GM12878 (cell line): ENCODE data around the gene TRIM23. TPM values are rescaled to one million over a fixed set of nuclear protein-coding genes. Genes with fewer than 3 reads are reported as not detected.

Experiments
- CHD4 ChIP-seq: fragments of 200-600 bp; sonication (generic); IDR thresholded peaks from 2 replicates; pipeline ENCODE4 v1.6.1; 2016; ENCODE audit warnings: mild to moderate bottlenecking
- CREB1 ChIP-seq: IDR thresholded peaks from 2 replicates; pipeline ENCODE4 v1.6.1; 2012; ENCODE audit warnings: low read depth, mild to moderate bottlenecking, inconsistent platforms
- CTCF ChIP-seq, 3 experiments: IDR thresholded peaks in 2 of 3; conservative IDR thresholded peaks in 1 of 3; 2 replicates each; pipeline ENCODE4 v1.5.1; 2011; ENCODE audit warnings: low read depth in 3 of 3, low read length in 3 of 3, mild to moderate bottlenecking in 3 of 3, control low read depth in 2 of 3, moderate library complexity in 2 of 3, inconsistent platforms in 1 of 3, mixed read lengths in 1 of 3; ENCODE audit not compliant: control insufficient read depth in 2 of 3, insufficient read depth in 1 of 3; ENCODE audit errors: extremely low read depth in 1 of 3
- ESRRA ChIP-seq: IDR thresholded peaks from 2 replicates; pipeline ENCODE4 v1.6.1; 2012; ENCODE audit warnings: mild to moderate bottlenecking, low read length, improper control_type of control experiment
- ETV6 ChIP-seq, 2 experiments: fragments of 450-650 bp in 1 of 2; IDR thresholded peaks in 1 of 2; conservative IDR thresholded peaks in 1 of 2; 2 replicates each; pipeline ENCODE4 v1.6.1; 2014; ENCODE audit warnings: antibody characterized with exemption in 1 of 2, borderline replicate concordance in 1 of 2, low read depth in 1 of 2, mild to moderate bottlenecking in 1 of 2, moderate library complexity in 1 of 2
- GATAD2B ChIP-seq: fragments of 450-650 bp; conservative IDR thresholded peaks from 2 replicates; pipeline ENCODE4 v1.6.1; 2017; ENCODE audit warnings: low read depth, mild to moderate bottlenecking, moderate library complexity
- HDAC2 ChIP-seq: fragments of 200-600 bp; sonication (generic); IDR thresholded peaks from 2 replicates; pipeline ENCODE4 v1.6.1; 2017
- HDAC6 ChIP-seq: fragments of 200-600 bp; sonication (generic); IDR thresholded peaks from one replicate; pipeline ENCODE4 v1.8.0; 2017; ENCODE audit warnings: antibody characterized with exemption; ENCODE audit not compliant: unreplicated experiment
- HDGF ChIP-seq: fragments of 450-650 bp; IDR thresholded peaks from 2 replicates; pipeline ENCODE4 v1.6.1; 2016; ENCODE audit warnings: antibody characterized with exemption
- JUND ChIP-seq: IDR thresholded peaks from 2 replicates; pipeline ENCODE4 v1.6.1; 2012; ENCODE audit warnings: low read depth, mild to moderate bottlenecking, low read length, improper control_type of control experiment, moderate library complexity
- KLF5 ChIP-seq: fragments of 450-650 bp; IDR thresholded peaks from 2 replicates; pipeline ENCODE4 v1.6.1; 2014; ENCODE audit warnings: mild to moderate bottlenecking; ENCODE audit not compliant: partially characterized antibody
- LARP7 ChIP-seq: fragments of 450-650 bp; IDR thresholded peaks from 2 replicates; pipeline ENCODE4 v1.6.1; 2017; ENCODE audit warnings: mild to moderate bottlenecking
- MYB ChIP-seq: fragments of 150-350 bp; IDR thresholded peaks from 2 replicates; pipeline ENCODE4 v1.6.1; 2014; ENCODE audit warnings: mild to moderate bottlenecking, low read depth, low read length, borderline replicate concordance
- POLR2A ChIP-seq: IDR thresholded peaks from 2 replicates; pipeline ENCODE4 v1.6.1; 2011; ENCODE audit warnings: low read depth, mild to moderate bottlenecking, low read length
- POLR2AphosphoS2 ChIP-seq: IDR thresholded peaks from 2 replicates; pipeline ENCODE4 v1.6.1; 2011; ENCODE audit warnings: low read depth, mild to moderate bottlenecking, low read length, improper control_type of control experiment, moderate library complexity
- POU2F2 ChIP-seq: IDR thresholded peaks from 3 replicates; pipeline ENCODE4 v1.6.1; 2011; ENCODE audit warnings: low read depth, mild to moderate bottlenecking, low read length, borderline replicate concordance
- RAD21 ChIP-seq: IDR thresholded peaks from 2 replicates; pipeline ENCODE4 v1.6.1; 2011; ENCODE audit warnings: mild to moderate bottlenecking, low read depth, low read length, moderate library complexity; ENCODE audit not compliant: insufficient read depth
- SMC3 ChIP-seq: IDR thresholded peaks from 2 replicates; pipeline ENCODE4 v1.6.1; 2011; ENCODE audit warnings: low read length, improper control_type of control experiment, borderline replicate concordance
- YY1 ChIP-seq: IDR thresholded peaks from 2 replicates; pipeline ENCODE4 v1.6.1; 2011; ENCODE audit warnings: low read depth, mild to moderate bottlenecking, low read length
- ZBED1 ChIP-seq: IDR thresholded peaks from 2 replicates; pipeline ENCODE4 v1.6.1; 2016; ENCODE audit warnings: borderline replicate concordance
- ZNF687 ChIP-seq: fragments of 450-650 bp; IDR thresholded peaks from 2 replicates; pipeline ENCODE4 v1.6.1; 2017; ENCODE audit warnings: mild to moderate bottlenecking, moderate library complexity
- ZZZ3 ChIP-seq: IDR thresholded peaks from 2 replicates; pipeline ENCODE4 v1.6.1; 2011; ENCODE audit warnings: low read depth; ENCODE audit not compliant: control insufficient read depth, insufficient read length
- polyA plus RNA-seq, 11 experiments: library from polyadenylated mRNA; depleted of rRNA in 4 of 11; unstranded in 6 of 11; stranded (reverse) in 5 of 11; fragments of >200 nt; fragmentation: Nextera tagmentation in 4 of 11; fragmentation: Illumina TruSeq in 1 of 11; extraction: Ambion mirVana in 4 of 11; extraction: Trizol in 1 of 11; gene quantifications; 1 replicate in 1 of 11; 2 replicates in 10 of 11; pipeline versions ENCODE4 v1.2.1 to v1.2.3, GENCODE V29; 2011 to 2016; ENCODE audit warnings: inconsistent platforms in 2 of 11, missing spikeins in 2 of 11, low read depth in 1 of 11
- total RNA-seq, 4 experiments: library from RNA; depleted of rRNA in 3 of 4; stranded (reverse); fragments of >200 nt in 3 of 4; fragmentation: Illumina TruSeq in 1 of 4; extraction: Trizol in 1 of 4; gene quantifications; 2 replicates each; pipeline versions ENCODE4 v1.2.1 to v1.2.3, GENCODE V29; 2013 to 2021
- TF ChIP-seq, protein P1 (sequence below): IDR thresholded peaks from 2 replicates; pipeline ENCODE4 v1.6.1; 2012; ENCODE audit warnings: low read depth, low read length, improper control_type of control experiment
- TF ChIP-seq, protein P2 (sequence below): fragments of 450-650 bp; IDR thresholded peaks from 2 replicates; pipeline ENCODE4 v1.6.1; 2017; ENCODE audit warnings: low read depth, mild to moderate bottlenecking, moderate library complexity

TRIM23 gene
- total and polyA plus RNA-seq, 10 of the 15 experiments (the other 5 are each of a cell fraction or from before 2014, with no cell fraction given): 1.9 to 5.0 (median 2.4) TPM

GRCh38 chr5:65624025-65624570 is at the start of gene TRIM23 (continued):
- TF ChIP-seq ZNF687 (peak; percentile 89), HDAC2 (no peak), CREB1 (0 out of 2 replicates have a peak, but pooled peaks have one; percentile 57), HDAC6 (no peak), LARP7 (no peak), KLF5 (peak; percentile 74), HDGF (peak; percentile 41; the same call in 1 of the 2 replicates), YY1 (peak; percentile 74; the same call in 1 of the 2 replicates), ZZZ3 (no peak), MYB (no peak), ETV6 (conservative IDR thresholded peaks at IDR 0.05 in 1 of 2, IDR thresholded peaks at IDR 0.05 in 1 of 2; ENCODE audit: borderline replicate concordance in 1 of 2, low read depth in 1 of 2) (no peak), POLR2AphosphoS2 (peak; percentile 78), GATAD2B (no peak), SMC3 (no peak), ESRRA (no peak), JUND (0 out of 2 replicates have a peak, but pooled peaks have one; percentile 15), CHD4 (no peak), POU2F2 (no peak), ZBED1 (no peak), CTCF (IDR thresholded peaks at IDR 0.05 in 2 of 3, conservative IDR thresholded peaks at IDR 0.05 in 1 of 3; ENCODE audit: control insufficient read depth in 2 of 3, extremely low read depth in 1 of 3, insufficient read depth in 1 of 3, low read depth in 3 of 3, low read length in 3 of 3) (peak in 1 of 3 experiments; percentile 20; a peak in 1 of 6 replicates), POLR2A (peak; percentile 73), RAD21 (no peak)
- TF ChIP-seq, protein P1, sequence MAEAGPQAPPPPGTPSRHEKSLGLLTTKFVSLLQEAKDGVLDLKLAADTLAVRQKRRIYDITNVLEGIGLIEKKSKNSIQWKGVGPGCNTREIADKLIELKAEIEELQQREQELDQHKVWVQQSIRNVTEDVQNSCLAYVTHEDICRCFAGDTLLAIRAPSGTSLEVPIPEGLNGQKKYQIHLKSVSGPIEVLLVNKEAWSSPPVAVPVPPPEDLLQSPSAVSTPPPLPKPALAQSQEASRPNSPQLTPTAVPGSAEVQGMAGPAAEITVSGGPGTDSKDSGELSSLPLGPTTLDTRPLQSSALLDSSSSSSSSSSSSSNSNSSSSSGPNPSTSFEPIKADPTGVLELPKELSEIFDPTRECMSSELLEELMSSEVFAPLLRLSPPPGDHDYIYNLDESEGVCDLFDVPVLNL: no peak
- TF ChIP-seq, protein P2, sequence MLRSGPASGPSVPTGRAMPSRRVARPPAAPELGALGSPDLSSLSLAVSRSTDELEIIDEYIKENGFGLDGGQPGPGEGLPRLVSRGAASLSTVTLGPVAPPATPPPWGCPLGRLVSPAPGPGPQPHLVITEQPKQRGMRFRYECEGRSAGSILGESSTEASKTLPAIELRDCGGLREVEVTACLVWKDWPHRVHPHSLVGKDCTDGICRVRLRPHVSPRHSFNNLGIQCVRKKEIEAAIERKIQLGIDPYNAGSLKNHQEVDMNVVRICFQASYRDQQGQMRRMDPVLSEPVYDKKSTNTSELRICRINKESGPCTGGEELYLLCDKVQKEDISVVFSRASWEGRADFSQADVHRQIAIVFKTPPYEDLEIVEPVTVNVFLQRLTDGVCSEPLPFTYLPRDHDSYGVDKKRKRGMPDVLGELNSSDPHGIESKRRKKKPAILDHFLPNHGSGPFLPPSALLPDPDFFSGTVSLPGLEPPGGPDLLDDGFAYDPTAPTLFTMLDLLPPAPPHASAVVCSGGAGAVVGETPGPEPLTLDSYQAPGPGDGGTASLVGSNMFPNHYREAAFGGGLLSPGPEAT: peak; percentile 21; the same call in 1 of the 2 replicates
